Karpas-422 (cell line): Measurements from ENCODE around the gene CNTN4. TPM values are rescaled to one million over a fixed set of nuclear protein-coding genes. Genes with fewer than 3 reads are reported as not detected.

Source experiments
- DNase-seq: peaks from one replicate; pipeline ENCODE4 v3.0.0-alpha.2; 2015
- H2AFZ ChIP-seq: fragments of 200-600 bp; sonication (generic); 2 replicates; pipeline ENCODE4 v1.6.1; 2014; ENCODE audit warnings: antibody characterized with exemption, low read length, mixed read lengths
- H3K27ac ChIP-seq: fragments of 200-600 bp; sonication (generic); 2 replicates; pipeline ENCODE4 v1.5.1; 2014; ENCODE audit warnings: mild to moderate bottlenecking, low read length, moderate library complexity
- H3K27me3 ChIP-seq: fragments of 200-600 bp; sonication (generic); 2 replicates; pipeline ENCODE4 v1.6.1; 2014; ENCODE audit warnings: low read length, mixed read lengths
- H3K36me3 ChIP-seq: fragments of 200-600 bp; sonication (generic); 2 replicates; pipeline ENCODE4 v1.6.1; 2014; ENCODE audit warnings: low read length, mixed read lengths; ENCODE audit not compliant: insufficient read depth
- H3K4me1 ChIP-seq: fragments of 200-600 bp; sonication (generic); 2 replicates; pipeline ENCODE4 v1.6.1; 2014; ENCODE audit warnings: mild to moderate bottlenecking, low read length, mixed read lengths
- H3K4me2 ChIP-seq: fragments of 200-600 bp; sonication (generic); 2 replicates; pipeline ENCODE4 v1.6.1; 2014; ENCODE audit warnings: low read length, low read depth, mild to moderate bottlenecking; ENCODE audit not compliant: poor library complexity, severe bottlenecking
- H3K4me3 ChIP-seq: fragments of 200-600 bp; sonication (generic); 2 replicates; pipeline ENCODE4 v1.5.1; 2014; ENCODE audit warnings: mild to moderate bottlenecking, antibody characterized with exemption, low read length, mixed read lengths
- H3K79me2 ChIP-seq: fragments of 200-600 bp; sonication (generic); 2 replicates; pipeline ENCODE4 v1.6.1; 2014; ENCODE audit warnings: mild to moderate bottlenecking, low read length, mixed read lengths
- H3K9ac ChIP-seq: fragments of 200-600 bp; sonication (generic); 2 replicates; pipeline ENCODE4 v1.6.0; 2014; ENCODE audit warnings: low read length
- H3K9me2 ChIP-seq: fragments of 200-600 bp; sonication (generic), shearing (Covaris generic); replicated peaks from 2 replicates; pipeline ENCODE4 v1.6.0; 2014; ENCODE audit warnings: mild to moderate bottlenecking, low read length, moderate library complexity; ENCODE audit not compliant: insufficient read depth
- H3K9me3 ChIP-seq: fragments of 300-700, 200-600 bp; sonication (generic); 2 replicates; pipeline ENCODE4 v1.6.1; 2014; ENCODE audit warnings: low read length, mixed read lengths
- H4K20me1 ChIP-seq: fragments of 200-600 bp; sonication (generic); 2 replicates; pipeline ENCODE4 v1.6.1; 2014; ENCODE audit warnings: mild to moderate bottlenecking, antibody characterized with exemption, low read length, low read depth; ENCODE audit not compliant: insufficient read depth
- total RNA-seq: library from RNA; depleted of rRNA; stranded (reverse); fragments of >200 nt; shearing (Covaris generic); gene quantifications from 2 replicates; pipeline ENCODE4 v1.2.3, GENCODE V29; 2014; ENCODE audit warnings: low replicate concordance

CNTN4 gene
- total RNA-seq, 1 experiment from 2014 or later = 0.19 TPM

DNA sequence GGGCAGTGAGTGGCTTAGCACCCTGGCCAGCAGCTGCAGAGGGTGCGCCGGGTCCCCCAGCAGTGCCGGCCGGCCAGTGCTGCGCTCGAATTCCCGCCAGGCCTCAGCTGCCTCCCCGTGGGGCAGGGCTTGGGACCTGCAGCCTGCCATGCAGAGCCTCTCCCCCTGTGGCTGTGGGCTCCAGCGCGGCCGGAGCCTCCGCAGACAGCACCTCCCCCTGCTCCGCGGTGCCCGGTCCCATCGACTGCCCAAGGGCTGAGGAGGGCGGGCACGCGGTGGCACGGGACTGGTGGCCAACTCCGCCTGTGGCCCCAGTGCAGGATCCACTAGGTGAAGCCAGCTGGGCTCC, 386.3 kb downstream of the CNTN4 start:
- Histone ChIP-seq H3K27ac (no peak overlapping the region), H3K9ac (no peak overlapping the region), H3K4me3 (no peak overlapping the region), H4K20me1 (no peaks in the 10 kb centered on the region), H2AFZ (no peak overlapping the region), H3K4me2 (no peak overlapping the region), H3K27me3 (no peaks in the 10 kb centered on the region), H3K9me3 (no peaks in the 10 kb centered on the region), H3K4me1 (no peaks in the 10 kb centered on the region), H3K79me2 (no peaks in the 10 kb centered on the region), H3K9me2 (no peaks in the 10 kb centered on the region), H3K36me3 (no peaks in the 10 kb centered on the region)
- no peak for DNase-seq

DNA sequence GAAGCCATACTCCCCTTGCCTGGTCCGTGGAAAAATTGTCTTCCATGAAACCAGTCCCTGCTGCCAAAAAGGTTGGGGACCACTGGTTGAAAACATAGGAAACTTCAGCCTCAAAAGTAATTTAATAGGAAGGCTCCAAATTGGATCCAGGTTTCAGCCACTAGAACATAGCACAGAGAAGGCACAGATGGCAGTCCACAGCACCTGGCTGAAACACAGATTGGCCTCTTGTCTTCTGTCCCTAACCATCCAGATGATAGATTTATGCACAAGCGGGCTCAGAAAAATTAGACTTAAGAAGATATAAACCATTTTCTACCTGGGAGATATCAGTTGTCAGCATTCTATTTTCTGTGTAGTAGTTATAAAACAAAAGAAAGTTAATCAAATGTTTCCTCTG, 397.1 kb downstream of the CNTN4 start:
- no peaks in the 10 kb centered on the region for H3K79me2 ChIP-seq
- DNase-seq = no peak

GRCh38 chr3:2504912-2505311, 406.2 kb downstream of the CNTN4 start:
- no peaks in the 10 kb centered on the region for H3K79me2 ChIP-seq
- no peak overlapping the region for H3K4me2 ChIP-seq
- H3K9me3 ChIP-seq = no peaks in the 10 kb centered on the region
- no peak for DNase-seq
- H4K20me1 ChIP-seq = no peaks in the 10 kb centered on the region
- H3K27ac ChIP-seq = no peak overlapping the region
- H3K27me3 ChIP-seq = no peaks in the 10 kb centered on the region
- no peak overlapping the region for H3K4me3 ChIP-seq
- H3K4me1 ChIP-seq = peaks cover 14% of the 10 kb centered on the region
- H3K36me3 ChIP-seq = no peaks in the 10 kb centered on the region
- no peak overlapping the region for H3K9ac ChIP-seq
- no peak overlapping the region for H2AFZ ChIP-seq
- no peaks in the 10 kb centered on the region for H3K9me2 ChIP-seq

More for the DNA sequence above, 397.1 kb downstream of the CNTN4 start:
- Histone ChIP-seq H3K9me2 (no peaks in the 10 kb centered on the region), H3K9me3 (no peaks in the 10 kb centered on the region), H3K36me3 (no peaks in the 10 kb centered on the region), H3K27me3 (no peaks in the 10 kb centered on the region), H2AFZ (no peak overlapping the region), H3K27ac (no peak overlapping the region), H3K4me3 (no peak overlapping the region), H3K4me1 (no peaks in the 10 kb centered on the region), H4K20me1 (no peaks in the 10 kb centered on the region), H3K9ac (no peak overlapping the region), H3K4me2 (no peak overlapping the region)

GRCh38 chr3:2506776-2507175, 408.1 kb downstream of the CNTN4 start:
- Histone ChIP-seq H3K79me2 (no peaks in the 10 kb centered on the region), H3K27ac (no peak overlapping the region), H3K4me1 (peaks cover 26% of the 10 kb centered on the region), H3K9me3 (no peaks in the 10 kb centered on the region), H3K4me2 (no peak overlapping the region), H3K9ac (no peak overlapping the region), H3K9me2 (no peaks in the 10 kb centered on the region), H3K27me3 (no peaks in the 10 kb centered on the region), H3K4me3 (no peak overlapping the region), H4K20me1 (no peaks in the 10 kb centered on the region), H3K36me3 (no peaks in the 10 kb centered on the region), H2AFZ (no peak overlapping the region)
- no peak for DNase-seq

GRCh38 chr3:2510591-2511145, 412.0 kb downstream of the CNTN4 start:
- Histone ChIP-seq H2AFZ (peak overlapping the region; percentile 0; the same call in 1 of the 2 replicates), H3K27me3 (no peaks in the 10 kb centered on the region), H3K4me2 (peak overlapping the region; percentile 39), H4K20me1 (no peaks in the 10 kb centered on the region), H3K9me2 (no peaks in the 10 kb centered on the region), H3K79me2 (no peaks in the 10 kb centered on the region), H3K27ac (no peak overlapping the region), H3K36me3 (no peaks in the 10 kb centered on the region), H3K9ac (no peak overlapping the region), H3K4me1 (peaks cover 19% of the 10 kb centered on the region), H3K9me3 (no peaks in the 10 kb centered on the region), H3K4me3 (peak overlapping the region; percentile 17; the same call in 1 of the 2 replicates)
- no peak for DNase-seq

DNA sequence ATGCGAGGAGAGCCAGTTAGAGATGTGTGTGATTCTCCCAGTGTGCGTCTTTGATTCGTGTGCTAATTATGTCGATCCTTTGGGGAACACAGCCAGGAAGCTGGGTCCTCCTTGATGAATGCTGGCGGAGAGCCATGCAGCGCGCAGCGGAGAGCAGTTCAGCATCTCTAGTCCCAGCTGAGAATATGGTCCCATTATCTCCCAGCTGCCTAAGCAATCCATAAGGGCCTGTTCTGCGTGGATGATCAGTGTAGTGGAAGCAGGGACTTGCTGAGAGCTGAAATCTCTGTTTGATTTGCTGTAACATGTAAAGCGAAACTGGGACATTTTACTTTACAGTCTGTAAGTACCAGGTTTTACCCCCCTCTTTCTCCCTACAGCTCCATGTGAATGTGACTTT, 412.7 kb downstream of the CNTN4 start:
- H2AFZ ChIP-seq = no peak overlapping the region
- no peaks in the 10 kb centered on the region for H3K36me3 ChIP-seq
- H3K27me3 ChIP-seq = no peaks in the 10 kb centered on the region
- no peak overlapping the region for H3K27ac ChIP-seq
- H3K4me2 ChIP-seq = no peak overlapping the region
- no peaks in the 10 kb centered on the region for H3K9me3 ChIP-seq
- H4K20me1 ChIP-seq = no peaks in the 10 kb centered on the region
- H3K4me1 ChIP-seq = peaks cover 14% of the 10 kb centered on the region
- no peaks in the 10 kb centered on the region for H3K9me2 ChIP-seq
- no peak for DNase-seq
- H3K9ac ChIP-seq = no peak overlapping the region
- no peaks in the 10 kb centered on the region for H3K79me2 ChIP-seq
- no peak overlapping the region for H3K4me3 ChIP-seq

DNA sequence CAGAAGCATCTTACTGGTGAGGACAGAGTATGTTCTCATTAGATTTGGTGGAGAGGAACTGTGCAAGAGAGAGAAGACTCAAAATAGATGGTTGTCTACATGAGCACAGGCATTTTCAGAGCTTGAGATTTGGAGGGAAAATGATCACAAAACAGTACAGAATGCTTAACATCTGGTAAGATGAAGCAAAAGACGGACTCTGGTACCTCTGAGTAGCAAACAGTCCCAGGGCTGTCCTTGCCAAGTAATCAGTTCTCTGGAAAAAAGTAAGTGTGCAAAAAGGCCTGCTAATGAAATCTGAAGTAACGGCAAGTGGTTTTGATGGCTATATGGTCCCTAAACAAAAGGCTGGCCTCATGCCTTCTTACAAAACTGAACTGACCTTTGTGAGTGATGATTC, 414.2 kb downstream of the CNTN4 start:
- H3K4me1 ChIP-seq = peaks cover 14% of the 10 kb centered on the region
- DNase-seq = no peak
- no peak overlapping the region for H2AFZ ChIP-seq
- H3K79me2 ChIP-seq = no peaks in the 10 kb centered on the region
- no peaks in the 10 kb centered on the region for H4K20me1 ChIP-seq
- no peak overlapping the region for H3K4me3 ChIP-seq
- H3K4me2 ChIP-seq = no peak overlapping the region
- no peaks in the 10 kb centered on the region for H3K36me3 ChIP-seq
- H3K9ac ChIP-seq = no peak overlapping the region
- H3K9me2 ChIP-seq = no peaks in the 10 kb centered on the region
- no peak overlapping the region for H3K27ac ChIP-seq
- H3K27me3 ChIP-seq = no peaks in the 10 kb centered on the region
- no peaks in the 10 kb centered on the region for H3K9me3 ChIP-seq

DNA sequence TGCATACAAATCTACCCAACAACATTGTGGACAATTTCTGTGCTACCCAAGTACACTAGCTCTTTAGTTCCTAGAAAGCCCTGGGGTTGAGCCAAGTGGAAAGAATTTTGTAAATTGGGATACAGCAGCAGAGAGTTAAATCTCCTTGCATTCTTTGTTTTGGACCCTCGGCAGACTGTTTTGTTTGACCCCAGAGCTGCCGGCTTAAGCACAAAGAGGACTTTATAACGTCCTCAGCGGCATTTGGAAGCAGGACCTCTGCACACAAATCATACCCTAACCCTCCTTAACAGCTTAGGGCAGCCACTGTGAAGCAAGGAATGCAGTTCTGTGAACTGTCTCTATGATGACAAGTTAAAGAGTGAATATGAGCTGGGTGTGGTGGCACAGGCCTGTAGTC, 415.3 kb downstream of the CNTN4 start:
- Histone ChIP-seq H3K4me3 (no peak overlapping the region), H3K9me2 (no peaks in the 10 kb centered on the region), H3K9me3 (no peaks in the 10 kb centered on the region), H3K4me2 (no peak overlapping the region), H3K27me3 (no peaks in the 10 kb centered on the region), H2AFZ (no peak overlapping the region), H3K27ac (no peak overlapping the region), H3K4me1 (peaks cover 14% of the 10 kb centered on the region), H4K20me1 (no peaks in the 10 kb centered on the region), H3K36me3 (no peaks in the 10 kb centered on the region), H3K9ac (no peak overlapping the region), H3K79me2 (no peaks in the 10 kb centered on the region)
- no peak for DNase-seq
